Adipocyte (in vitro differentiated cells): Measurements from ENCODE around the gene NAPB.

Source experiments
- DNase-seq: peaks from one replicate; pipeline ENCODE4 v3.0.0-alpha.2; 2015; ENCODE audit warnings: low read depth
- H3K27me3 ChIP-seq: replicated peaks from 2 replicates; pipeline ENCODE4 v1.7.0; 2013; ENCODE audit warnings: mild to moderate bottlenecking, low read length, moderate library complexity; ENCODE audit not compliant: control insufficient read depth, insufficient read depth
- H3K36me3 ChIP-seq: 2 replicates; pipeline ENCODE4 v1.7.0; 2013; ENCODE audit warnings: low read length, mild to moderate bottlenecking, moderate library complexity; ENCODE audit not compliant: control insufficient read depth, insufficient read depth, severe bottlenecking
- H3K4me1 ChIP-seq: 2 replicates; pipeline ENCODE4 v1.7.0; 2013; ENCODE audit warnings: mild to moderate bottlenecking, low read length, moderate library complexity; ENCODE audit not compliant: control insufficient read depth, insufficient read depth
- H3K4me3 ChIP-seq: 2 replicates; pipeline ENCODE4 v1.7.0; 2013; ENCODE audit warnings: mild to moderate bottlenecking, low read length, moderate library complexity
- H3K9ac ChIP-seq: 2 replicates; pipeline ENCODE4 v1.7.0; 2013; ENCODE audit warnings: mild to moderate bottlenecking, low read length, moderate library complexity
- H3K9me3 ChIP-seq: 2 replicates; pipeline ENCODE4 v1.7.0; 2013; ENCODE audit warnings: mild to moderate bottlenecking, low read length, moderate library complexity; ENCODE audit not compliant: control insufficient read depth

The NAPB gene

DNA sequence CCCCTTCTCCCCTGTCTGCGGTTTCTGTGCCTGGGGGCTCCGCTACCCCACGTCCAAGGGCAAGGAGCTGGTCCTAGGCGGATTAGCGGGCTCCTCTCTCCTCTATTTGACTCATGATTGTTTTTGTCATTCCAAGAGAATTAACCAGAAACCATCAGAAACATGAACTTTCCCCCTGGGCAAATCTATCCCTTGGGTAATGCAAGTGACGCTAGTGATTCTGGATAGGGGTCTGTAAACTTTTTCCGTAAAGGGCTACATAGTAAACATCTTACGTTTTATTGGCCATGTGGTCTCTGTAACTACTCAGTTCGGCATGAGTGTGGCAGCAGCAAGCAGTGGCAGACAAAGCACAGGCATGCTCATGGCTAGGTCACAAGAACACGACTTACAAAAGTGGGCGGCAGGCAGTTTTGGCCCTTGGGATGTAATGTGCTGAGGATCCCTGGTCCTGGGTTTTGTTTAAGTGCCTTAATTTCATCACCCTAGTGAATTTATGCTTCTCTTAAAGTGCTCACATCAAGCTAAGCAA, 30.7 kb upstream of the NAPB start:
- Histone ChIP-seq H3K9me3 (peaks cover 5% of the 10 kb centered on the region), H3K9ac (no peak overlapping the region), H3K27me3 (peaks cover 33% of the 10 kb centered on the region), H3K4me1 (no peaks in the 10 kb centered on the region), H3K4me3 (no peak overlapping the region), H3K36me3 (no peaks in the 10 kb centered on the region)
- no peak for DNase-seq

DNA sequence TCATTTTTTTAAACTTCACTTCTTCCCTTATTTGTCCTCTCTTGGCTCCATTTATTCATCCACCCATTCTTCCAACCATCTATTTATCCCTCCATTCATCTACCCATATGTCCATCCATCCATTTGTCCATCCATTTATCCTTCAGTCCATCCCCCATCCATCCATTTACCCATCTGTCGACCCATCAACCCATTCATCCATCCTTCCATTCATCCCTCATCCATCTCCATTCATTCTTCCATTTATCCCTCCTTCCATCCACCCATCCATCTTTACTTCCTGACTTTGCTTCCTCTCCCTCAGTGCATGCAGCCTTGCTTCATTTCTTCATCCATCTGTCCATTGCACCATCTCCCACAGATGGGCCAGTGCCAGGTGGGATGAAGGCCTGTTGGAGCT, 29.6 kb upstream of the NAPB start:
- Histone ChIP-seq H3K4me3 (no peak overlapping the region), H3K27me3 (peaks cover 25% of the 10 kb centered on the region), H3K36me3 (no peaks in the 10 kb centered on the region), H3K4me1 (peaks cover 3% of the 10 kb centered on the region), H3K9ac (no peak overlapping the region), H3K9me3 (no peaks in the 10 kb centered on the region)
- no peak for DNase-seq

DNA sequence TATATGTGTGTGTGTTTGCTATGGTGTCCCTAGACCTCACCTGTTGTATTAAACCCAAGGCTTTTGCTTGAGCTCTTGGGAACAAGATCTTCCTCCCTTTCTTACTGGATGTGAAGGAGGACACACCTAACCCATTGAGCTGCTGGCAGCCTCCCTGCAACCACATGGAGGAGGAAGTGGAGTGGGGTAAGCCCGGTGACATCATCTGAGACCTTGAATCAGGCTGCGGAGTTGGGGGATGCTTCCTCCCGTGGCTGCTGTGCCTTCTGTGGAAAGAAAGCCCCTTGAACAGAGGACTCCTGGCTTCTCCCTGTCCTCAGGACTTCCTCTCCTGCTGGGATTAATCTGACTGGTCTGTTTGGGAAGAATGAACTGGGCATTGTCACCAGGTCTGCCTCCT, 28.1 kb upstream of the NAPB start:
- peaks cover 24% of the 10 kb centered on the region for H3K27me3 ChIP-seq
- no peaks in the 10 kb centered on the region for H3K9me3 ChIP-seq
- no peak overlapping the region for H3K9ac ChIP-seq
- no peak for DNase-seq
- no peak overlapping the region for H3K4me3 ChIP-seq
- peaks cover 10% of the 10 kb centered on the region for H3K4me1 ChIP-seq
- no peaks in the 10 kb centered on the region for H3K36me3 ChIP-seq

DNA sequence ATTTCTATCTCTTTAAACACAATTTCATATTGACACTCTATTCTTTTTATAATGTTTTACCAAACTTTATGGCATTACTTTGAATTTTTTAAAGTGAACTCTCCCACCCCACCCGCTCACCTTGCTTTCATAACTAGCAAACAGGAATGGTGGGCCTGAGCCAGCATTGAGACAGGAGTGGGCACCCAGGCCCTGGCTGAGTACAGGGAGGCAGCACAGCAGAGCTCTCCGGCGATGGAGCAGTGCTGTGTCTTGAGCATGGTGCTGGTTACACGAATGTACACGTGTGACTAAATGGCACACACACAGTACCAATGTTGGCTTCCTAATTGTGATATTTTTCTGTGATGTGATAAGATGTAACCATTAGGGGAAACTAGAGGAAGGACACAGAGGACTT, 26.9 kb upstream of the NAPB start:
- Histone ChIP-seq H3K4me1 (peaks cover 10% of the 10 kb centered on the region), H3K9me3 (no peaks in the 10 kb centered on the region), H3K4me3 (no peak overlapping the region), H3K36me3 (no peaks in the 10 kb centered on the region), H3K9ac (no peak overlapping the region), H3K27me3 (peaks cover 17% of the 10 kb centered on the region)
- DNase-seq = no peak

DNA sequence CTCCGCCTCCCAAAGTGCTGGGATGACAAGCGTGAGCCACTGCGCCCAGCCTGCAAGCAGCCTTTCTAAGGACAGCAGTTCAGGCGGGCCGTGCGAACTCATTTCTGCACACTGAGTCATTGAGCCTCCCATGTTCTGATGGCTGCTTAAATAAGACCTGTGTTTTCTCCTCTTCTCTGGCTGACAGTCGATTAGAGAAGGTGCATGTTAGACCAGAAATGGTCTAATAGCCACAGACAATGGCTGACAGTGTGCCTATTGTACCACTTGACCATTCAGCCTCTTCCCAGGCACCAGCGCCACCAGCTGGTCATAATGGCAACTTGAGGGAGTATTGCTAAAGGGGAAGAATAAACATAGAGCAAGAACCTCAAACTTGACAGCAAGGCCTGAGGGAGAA, 25.2 kb upstream of the NAPB start:
- H3K27me3 ChIP-seq = peaks cover 6% of the 10 kb centered on the region
- DNase-seq = peak; percentile 25

DNA sequence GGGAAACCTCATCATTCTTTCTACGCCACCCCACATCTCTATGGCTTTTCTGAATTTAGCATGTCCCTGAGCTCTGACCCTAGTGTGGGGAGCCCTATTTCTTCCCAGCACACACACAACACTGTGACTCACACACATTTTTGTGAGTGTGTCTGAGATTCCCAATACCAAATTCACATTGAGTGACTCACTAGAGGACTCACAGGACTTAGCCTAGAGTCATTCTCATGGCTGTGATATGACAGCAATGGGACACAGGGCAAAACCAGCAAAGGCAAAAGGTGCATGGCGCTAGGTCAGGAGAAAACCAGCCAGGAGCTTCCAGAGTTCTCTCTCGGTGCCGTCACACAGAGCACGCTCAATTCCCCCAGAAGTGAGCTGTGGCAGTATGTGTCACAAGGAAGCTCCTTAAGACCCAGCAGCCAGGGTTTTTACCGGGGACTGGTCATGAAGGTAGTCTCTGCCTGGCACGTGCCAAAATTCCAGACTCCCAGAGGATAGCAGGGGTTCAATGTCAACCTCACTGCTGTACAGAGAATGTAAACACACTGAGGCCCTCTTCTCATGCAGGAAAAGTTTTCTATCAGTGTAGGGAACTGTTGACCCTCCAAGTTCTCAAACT, 24.4 kb upstream of the NAPB start:
- Histone ChIP-seq H3K4me3 (no peak overlapping the region), H3K4me1 (peaks cover 10% of the 10 kb centered on the region), H3K36me3 (no peaks in the 10 kb centered on the region), H3K9me3 (no peaks in the 10 kb centered on the region), H3K27me3 (peaks cover 6% of the 10 kb centered on the region), H3K9ac (no peak overlapping the region)
- peak; percentile 64 for DNase-seq

More for the DNA sequence above, 25.2 kb upstream of the NAPB start:
- Histone ChIP-seq H3K4me1 (peaks cover 10% of the 10 kb centered on the region), H3K36me3 (no peaks in the 10 kb centered on the region), H3K4me3 (no peak overlapping the region), H3K9ac (no peak overlapping the region), H3K9me3 (no peaks in the 10 kb centered on the region)

DNA sequence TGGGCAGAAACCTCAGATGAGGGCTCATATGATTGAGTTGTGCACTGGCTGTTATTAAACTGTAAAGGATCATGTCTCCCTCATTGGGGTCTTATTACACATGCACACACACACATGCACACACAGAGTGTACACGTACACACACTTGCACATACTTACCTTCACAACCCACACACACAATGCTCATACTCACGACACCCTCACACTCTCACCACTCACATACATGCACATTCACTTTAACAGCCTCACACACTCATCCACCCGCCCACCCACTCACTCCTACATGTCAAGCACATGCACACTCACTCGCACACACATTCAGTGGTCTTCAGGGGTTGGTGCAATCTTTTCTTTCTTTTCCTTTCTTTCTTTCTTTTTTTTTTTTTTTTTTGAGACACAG, 23.6 kb upstream of the NAPB start:
- peaks cover 10% of the 10 kb centered on the region for H3K4me1 ChIP-seq
- DNase-seq = no peak
- no peaks in the 10 kb centered on the region for H3K36me3 ChIP-seq
- no peak overlapping the region for H3K9ac ChIP-seq
- H3K4me3 ChIP-seq = no peak overlapping the region
- peaks cover 12% of the 10 kb centered on the region for H3K27me3 ChIP-seq
- no peaks in the 10 kb centered on the region for H3K9me3 ChIP-seq

DNA sequence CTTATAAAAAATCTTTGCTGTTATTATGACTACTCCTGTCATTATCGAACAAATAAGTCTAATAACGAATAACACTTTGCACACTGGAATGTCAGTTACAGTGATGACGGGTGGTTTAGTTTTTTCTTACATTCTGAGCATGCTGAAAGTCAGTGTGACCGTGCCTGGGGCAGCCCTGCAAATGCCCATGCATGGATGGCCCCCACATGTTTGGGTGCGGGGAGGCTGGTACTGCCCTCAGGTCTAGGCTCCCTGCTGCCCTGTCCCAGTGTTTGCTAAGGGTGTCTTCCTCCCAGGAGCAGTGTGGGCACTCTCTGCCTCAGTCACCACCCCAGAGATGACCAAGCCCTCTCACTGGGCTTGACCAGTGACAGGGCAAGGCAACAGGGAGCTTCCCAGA, 21.1 kb upstream of the NAPB start:
- no peak for DNase-seq
- Histone ChIP-seq H3K36me3 (no peaks in the 10 kb centered on the region), H3K4me3 (no peak overlapping the region), H3K27me3 (peaks cover 11% of the 10 kb centered on the region), H3K9me3 (no peaks in the 10 kb centered on the region), H3K9ac (no peak overlapping the region), H3K4me1 (peaks cover 10% of the 10 kb centered on the region)

DNA sequence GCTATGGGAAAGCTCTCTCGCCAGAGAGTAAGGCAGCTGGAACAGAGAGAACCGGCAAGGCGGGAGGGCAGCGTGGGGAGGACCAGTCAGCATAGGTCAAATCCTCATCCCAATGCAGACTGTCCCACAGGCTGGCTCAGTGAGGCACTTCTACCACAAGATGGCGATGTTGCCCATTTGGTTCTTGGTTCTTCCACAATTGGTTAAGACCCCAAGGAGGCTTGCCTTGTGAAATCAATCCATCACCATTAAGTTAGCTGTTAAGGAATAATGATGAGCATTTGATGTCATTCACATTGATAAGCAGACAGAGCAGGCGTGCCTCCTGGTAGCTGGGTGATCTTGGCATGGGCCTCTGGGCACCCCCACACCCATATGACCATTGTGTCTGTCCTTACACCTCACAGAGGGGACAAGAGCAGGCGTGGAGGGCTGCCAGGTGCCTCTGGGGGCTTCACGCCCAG, 20.6 kb upstream of the NAPB start:
- peak; percentile 93 for DNase-seq
- Histone ChIP-seq H3K4me3 (no peak overlapping the region), H3K4me1 (peaks cover 10% of the 10 kb centered on the region), H3K36me3 (no peaks in the 10 kb centered on the region), H3K9me3 (no peaks in the 10 kb centered on the region), H3K9ac (no peak overlapping the region), H3K27me3 (peaks cover 11% of the 10 kb centered on the region)

DNA sequence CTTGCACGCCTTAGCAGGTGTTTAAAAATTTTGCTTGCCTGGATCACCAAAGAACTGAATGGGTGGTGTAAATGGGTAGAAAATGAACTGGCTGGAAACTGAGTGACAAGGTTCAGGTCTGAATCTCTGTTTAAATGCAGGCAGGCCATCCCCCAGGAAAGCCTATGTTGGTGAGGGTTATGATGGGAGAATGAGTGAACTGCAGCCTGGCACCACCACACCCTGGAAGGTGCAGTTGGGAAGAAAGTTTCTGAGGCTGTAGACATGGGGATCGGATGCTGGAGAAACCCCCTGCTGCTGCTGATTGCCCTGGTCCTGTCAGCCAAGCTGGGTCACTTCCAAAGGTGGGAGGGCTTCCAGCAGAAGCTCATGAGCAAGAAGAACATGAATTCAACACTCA, 18.7 kb upstream of the NAPB start:
- Histone ChIP-seq H3K9me3 (peaks cover 7% of the 10 kb centered on the region), H3K27me3 (peaks cover 11% of the 10 kb centered on the region), H3K4me1 (no peaks in the 10 kb centered on the region), H3K36me3 (no peaks in the 10 kb centered on the region), H3K9ac (no peak overlapping the region), H3K4me3 (no peak overlapping the region)
- DNase-seq = no peak

DNA sequence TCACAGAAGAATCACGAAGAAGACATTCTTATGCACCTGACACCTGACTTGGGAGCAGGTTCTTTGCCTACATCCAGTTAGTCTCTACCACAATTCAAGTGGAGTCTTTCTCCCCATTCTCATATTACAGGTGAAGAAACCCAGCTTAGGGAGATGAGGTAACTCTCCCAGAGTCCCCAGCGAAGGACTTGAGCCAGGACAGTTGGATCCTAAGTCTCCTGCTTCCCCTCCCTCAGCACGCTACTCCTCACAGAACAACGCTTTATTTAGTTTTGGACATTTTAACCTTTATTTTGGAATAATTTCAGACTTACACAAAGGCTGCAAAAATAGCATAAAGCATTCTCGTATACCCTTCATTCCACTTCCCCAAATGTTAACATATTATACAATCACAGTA, 17.4 kb upstream of the NAPB start:
- no peaks in the 10 kb centered on the region for H3K4me1 ChIP-seq
- H3K9ac ChIP-seq = no peak overlapping the region
- H3K4me3 ChIP-seq = no peak overlapping the region
- peaks cover 7% of the 10 kb centered on the region for H3K9me3 ChIP-seq
- H3K36me3 ChIP-seq = no peaks in the 10 kb centered on the region
- peaks cover 11% of the 10 kb centered on the region for H3K27me3 ChIP-seq
- DNase-seq = no peak
